GM15510 (cell line): ENCODE results near the gene ANKIB1.

Source experiments
- POLR2A ChIP-seq: IDR thresholded peaks from 3 replicates; pipeline ENCODE4 v1.6.1; 2011; ENCODE audit warnings: borderline replicate concordance; ENCODE audit not compliant: insufficient read length; ENCODE audit errors: extremely low read depth

ANKIB1 gene

DNA sequence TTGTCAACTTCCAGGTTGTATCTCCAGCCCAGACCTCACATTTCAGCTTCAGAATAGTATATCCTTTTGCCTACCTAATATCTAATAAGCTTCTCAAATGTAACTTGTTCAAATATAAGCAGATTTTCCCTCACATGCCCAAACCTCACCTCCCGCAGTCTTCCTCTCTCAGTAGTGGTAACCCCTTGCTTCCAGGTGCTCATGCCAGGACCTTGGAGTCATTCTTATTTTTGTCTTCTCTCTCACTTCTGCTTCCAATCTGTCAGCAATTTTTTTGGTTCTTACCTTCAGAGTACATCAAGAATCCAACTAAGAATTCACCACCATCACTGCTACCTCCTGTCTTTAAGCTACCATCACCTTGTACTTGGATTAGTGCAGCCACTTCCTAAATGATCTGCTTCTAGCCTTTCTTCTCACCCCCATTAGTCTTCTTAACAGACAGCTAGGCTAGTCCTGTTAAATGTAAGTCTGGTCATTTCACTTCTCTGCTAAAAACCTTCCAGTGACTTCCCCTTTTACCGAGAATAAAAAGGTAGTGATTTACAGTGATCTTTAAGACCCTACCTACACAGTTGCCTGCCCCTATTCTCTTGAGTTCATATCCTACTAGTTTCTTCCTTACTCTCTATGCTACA is 14.0 kb downstream of the ANKIB1 start:
- TF ChIP-seq POLR2A, result no peak

DNA sequence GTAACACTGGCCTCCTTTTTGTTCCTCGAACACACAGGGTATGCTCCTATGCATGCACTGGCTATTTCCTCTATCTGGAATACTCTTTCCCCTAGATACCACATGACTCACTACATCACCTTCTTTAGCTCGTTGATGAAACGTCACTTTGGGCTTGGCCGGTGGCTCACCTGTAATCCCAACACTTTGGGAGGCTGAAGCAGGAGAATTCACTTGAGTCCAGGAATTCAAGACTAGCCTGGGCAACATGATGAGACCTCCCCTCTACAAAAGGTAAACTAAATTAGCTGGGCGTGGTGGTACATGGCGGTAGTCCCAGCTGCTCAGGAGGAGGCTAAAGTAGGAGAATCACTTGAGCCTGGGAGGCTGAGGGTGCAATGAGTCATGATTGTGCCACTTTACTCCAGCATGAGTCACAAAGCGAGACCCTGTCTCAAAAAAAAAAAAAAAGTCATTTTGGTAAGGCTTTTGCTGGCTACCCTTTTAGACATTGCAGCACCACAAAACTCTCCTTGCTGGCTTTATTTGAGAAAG is 14.5 kb downstream of the ANKIB1 start:
- no peak for TF ChIP-seq POLR2A

DNA sequence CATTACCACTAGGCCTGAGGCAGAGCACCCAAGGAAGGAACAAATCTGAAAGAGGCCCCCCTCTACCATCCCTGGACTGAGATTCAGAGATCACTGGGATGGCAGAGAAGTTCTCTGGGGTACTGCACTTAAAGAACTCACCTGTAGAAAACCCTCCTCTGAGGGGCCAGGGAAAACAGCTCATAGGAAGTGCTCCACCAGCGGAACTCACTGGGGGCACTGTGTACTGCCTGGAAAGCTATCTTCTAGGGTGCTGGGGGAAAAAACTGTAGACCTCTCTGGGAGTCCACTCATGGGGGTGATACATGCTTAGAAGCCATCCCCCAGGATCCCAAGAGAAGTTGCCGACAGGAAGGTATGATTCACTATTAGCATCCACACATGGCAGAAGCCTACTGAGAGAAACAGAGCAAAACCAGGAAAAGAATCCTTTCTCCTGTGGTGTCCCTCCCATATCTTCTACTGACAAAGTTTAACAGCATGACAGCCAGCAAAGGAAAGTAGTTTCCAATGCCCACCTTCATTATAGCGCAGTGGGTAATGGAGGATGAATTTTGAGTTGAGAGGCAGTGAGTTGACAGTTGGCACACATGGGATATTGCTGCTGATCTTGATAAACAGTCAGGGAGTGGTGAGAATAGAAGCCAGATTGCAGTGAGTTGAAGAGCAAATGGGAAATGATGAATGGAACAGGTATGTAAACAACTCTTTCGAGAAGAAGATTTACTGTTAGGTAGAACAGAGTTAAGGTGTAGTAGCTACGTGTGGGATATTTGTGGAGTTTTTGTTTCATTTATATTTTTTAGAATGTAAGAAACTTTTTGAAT is 20.9 kb downstream of the ANKIB1 start:
- no peak for TF ChIP-seq POLR2A

DNA sequence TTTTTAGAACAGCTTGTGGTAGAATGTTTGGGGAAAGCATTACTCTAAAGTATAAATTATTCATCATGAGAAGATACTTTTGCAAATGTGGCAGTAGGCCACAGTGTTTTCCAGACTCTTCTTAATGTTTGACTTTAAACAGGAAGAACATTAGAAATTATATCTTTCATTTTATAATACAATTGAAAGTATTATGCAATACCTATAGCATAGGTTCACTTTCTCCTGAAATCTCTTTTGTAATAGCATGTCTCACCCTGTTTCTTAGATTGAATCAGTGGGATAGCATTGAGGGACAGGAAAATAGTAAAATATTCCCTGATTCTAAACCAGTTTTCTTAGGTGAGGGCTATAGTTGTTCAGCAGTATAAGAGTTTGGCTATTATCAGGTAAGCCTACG is 23.1 kb downstream of the ANKIB1 start:
- no peak for TF ChIP-seq POLR2A

DNA sequence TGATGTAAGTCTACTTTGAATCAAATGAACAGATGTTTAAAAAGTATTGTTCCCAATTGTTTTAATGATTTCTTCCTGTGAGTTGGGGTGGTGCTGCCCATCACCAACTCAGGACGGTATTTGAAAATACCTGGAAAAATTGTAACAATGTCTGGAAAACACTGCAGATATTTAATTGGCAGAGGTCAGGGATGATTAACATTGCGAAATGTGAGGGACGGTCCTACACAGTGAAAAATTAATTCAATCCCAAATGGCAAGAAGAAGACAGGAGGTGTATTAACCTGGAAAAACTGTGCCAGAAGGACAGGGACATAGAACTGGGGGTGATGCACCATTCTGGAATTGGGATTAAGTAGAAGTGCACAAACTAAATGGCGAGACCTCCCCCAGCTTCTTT is 29.6 kb downstream of the ANKIB1 start:
- TF ChIP-seq POLR2A, result no peak

DNA sequence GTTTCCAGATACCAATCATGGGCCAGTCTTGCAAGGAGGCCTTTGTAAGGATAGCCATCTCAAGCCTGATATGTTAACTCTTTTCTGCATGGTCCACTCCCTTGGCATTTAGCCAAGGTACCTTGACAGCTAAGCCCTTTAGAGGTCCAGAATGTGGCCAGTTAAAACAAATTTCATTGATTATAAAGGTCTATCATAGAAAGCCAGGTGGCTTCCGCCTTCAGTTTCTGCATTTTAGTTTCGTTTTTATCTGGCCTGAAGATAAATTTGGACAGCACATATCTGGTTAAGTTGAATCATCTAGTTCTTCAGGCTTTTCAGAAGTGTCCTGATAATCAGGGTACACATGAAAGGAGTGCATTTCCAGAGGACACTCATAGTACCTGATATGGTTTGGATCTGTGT is 30.7 kb downstream of the ANKIB1 start:
- no peak for TF ChIP-seq POLR2A

DNA sequence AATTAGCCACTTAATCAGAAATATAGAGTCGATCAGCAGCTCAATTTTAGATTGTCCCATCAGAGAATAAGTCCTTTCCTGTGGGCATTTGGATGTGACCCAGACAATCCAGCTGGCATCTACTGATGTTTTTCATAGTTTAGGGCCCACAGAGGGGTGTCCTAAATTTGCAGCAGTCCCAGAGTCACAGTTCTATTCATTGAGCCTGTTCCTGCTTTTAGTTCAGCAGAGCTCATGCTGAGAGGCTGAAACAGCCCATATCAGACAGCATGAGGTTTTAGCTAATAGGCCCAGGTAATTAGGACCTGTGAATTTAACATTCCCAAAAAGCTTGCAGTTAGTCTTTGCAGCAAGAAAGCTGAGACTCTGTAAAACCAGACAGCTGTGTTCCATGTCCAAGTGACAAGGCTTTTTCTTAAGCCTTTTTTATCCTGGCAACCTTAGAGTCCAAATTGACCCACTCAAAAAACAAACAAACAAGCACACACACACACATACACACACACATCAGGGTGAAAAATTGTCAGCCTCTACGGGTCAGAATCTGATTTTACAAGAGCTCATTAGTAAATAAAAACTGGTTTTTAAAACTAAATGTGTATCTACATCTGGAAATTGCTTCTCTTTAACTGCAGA is 33.7 kb downstream of the ANKIB1 start:
- no peak for TF ChIP-seq POLR2A

DNA sequence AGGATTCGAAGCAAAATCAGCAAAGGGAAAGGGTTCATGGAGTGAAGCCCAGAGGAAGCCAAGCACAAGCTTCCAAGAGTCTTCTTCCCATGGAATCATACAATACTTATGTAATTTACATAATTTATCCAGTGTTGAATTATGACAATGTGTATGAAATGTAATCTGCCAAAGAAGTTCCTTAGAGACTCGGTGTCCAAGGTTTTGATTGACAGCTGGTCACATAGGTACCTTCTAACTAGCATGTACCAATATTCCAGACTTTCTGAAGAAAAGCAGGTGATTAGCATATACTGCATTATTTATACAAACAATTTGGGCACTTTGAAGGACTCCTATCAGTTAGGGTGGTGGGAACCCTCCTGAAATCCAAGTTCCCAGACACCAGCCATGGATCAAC is 35.3 kb downstream of the ANKIB1 start:
- no peak for TF ChIP-seq POLR2A

DNA sequence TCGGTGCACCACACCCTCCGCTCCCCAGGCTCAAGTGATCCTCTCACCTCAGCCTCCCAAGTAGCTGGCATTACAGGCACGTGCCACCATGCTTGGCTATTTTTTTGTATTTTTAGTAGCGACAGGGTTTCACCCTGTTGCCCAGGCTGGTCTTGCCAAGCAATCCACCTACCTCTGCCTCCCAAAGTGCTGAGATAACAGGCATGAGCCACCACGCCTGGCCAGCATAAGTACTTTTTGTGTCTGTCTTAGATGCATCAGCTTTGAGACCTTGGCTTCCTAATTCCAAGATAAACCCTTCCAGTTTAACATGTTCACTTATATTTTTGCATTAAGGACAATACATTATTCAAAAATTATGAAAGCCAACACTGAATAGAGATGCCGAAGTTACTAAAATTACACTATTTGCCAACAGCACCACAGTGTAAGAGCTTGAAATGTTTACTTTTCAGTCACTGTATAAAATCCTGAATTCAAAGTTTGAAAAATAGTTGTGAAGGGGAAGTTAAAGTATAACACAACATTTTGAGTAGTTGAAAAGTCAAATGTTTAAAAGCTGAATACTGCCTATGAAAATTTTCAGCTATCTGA is 36.5 kb downstream of the ANKIB1 start:
- no peak for TF ChIP-seq POLR2A

DNA sequence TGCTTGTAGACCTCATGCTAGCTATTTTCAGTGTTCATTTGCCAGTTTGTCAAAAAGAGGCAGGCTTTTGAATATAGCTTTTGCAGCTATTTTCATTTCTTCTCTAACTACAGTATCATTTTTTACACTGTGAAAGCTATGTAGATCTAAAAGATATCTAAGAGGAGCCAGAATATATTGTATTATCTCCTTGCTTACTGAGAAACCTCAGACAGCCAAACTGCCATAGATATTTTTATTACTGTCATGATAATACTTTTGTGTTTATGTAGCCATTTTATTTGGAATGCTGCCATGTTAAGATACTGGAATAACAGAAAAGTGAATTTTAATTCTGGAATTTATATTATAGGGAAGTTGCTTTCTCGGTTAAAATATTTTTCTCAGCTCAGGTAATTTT is 37.2 kb downstream of the ANKIB1 start:
- no peak for TF ChIP-seq POLR2A

DNA sequence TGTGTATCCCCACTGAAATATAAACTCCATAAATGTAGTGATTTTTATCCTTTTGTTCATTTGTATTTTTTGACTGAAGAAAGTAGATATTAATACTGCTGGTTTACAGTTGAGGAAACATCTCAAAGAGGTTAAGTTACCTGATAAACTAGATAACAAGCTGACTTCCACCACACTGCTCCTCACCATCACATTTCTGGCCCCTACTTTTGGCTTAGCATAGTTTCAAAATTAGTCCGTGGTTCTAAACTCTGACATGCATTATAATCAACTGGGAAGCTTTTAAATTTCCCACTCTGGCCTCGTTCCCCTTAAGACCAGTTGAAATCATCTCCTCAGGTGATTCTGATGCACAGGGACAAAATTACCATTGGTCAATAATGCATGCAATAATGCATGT is 43.5 kb downstream of the ANKIB1 start:
- TF ChIP-seq POLR2A, result no peak

DNA sequence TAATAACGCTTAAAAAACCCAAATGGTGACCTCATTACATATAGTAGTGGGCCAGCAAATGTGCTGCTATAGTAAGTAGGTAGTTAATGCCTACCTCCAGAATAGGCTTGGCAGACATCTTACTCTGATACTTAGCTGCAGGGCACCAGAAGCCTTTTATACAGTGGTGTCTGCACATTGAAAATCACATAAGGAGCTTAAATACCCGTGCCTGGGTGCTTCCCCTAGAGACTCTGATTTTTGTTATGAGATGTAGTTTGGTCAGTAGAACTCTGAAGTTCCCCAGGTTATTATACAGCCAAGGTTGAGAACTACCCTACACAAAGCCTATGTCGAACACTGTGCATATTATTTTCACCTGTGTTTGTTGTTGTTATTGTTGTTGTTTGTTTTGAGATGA is 47.2 kb downstream of the ANKIB1 start:
- TF ChIP-seq POLR2A, result no peak

DNA sequence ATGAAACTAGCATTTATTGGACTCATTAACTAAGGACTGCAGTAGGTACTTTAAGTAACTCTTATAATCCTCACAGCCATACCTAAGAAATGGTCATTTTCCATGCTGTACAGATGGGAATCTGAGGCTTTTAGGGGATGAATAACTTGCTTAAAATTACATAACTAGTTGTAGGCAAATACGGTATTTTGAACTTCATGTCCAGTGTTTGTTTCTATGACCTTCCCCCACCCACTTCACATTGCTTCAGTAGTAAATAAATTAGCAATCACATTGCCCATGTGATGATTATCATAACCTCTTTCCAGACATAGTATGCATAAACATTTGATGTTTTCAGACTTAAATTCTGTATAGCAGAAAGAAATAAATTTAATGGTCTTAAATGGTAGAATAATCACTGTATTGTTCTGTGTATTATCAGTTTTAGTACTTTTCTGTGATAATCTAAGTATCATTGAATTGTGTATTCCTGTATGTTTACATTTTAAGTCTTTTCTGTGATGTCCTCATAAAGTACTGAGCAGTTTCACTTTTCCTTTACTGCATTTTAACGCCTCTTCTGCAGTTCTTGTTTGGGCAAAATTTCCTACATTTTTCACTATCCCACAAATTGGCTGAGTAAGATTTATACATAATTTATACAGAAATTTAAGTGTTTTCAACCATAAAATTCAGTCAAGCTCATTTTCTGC is 48.3 kb downstream of the ANKIB1 start:
- TF ChIP-seq POLR2A, result no peak

DNA sequence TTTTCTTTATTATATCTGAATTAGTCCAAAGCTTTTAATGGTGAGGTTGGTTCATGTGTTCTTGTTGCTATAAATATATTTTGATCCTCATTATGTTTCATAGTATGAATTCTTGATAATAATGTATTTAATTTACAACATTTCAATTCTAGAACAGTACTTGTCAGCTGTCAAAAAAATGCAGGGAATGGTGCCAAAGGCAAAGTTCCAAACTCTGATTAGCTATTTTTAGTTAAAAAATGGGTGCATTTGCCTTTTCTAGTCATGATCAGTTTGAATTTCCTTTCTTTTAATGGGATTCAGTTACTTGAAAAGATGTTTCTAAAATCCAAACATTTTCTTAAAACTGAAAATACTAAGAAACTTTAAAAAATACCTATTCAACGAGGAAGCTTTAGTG is 49.6 kb downstream of the ANKIB1 start:
- no peak for TF ChIP-seq POLR2A

DNA sequence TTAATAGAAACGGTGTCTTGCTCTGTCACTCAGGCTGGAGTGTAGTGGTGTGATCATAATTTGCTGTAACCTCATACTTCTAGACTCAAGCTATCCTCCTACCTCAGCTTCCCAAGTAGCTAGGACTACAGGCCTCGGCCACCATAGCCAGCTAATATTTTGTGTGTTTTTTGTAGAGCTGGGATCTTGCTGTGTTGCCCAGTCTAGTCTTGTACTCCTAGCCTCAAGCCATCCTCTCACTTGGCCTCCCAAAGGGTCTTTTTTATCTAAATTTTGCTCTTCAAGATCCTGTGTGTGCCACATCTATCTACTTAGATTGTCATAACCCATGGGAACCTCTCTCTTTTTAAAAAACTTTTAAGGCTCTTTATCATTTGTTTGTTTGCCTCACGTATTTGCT is 50.5 kb downstream of the ANKIB1 start:
- no peak for TF ChIP-seq POLR2A

DNA sequence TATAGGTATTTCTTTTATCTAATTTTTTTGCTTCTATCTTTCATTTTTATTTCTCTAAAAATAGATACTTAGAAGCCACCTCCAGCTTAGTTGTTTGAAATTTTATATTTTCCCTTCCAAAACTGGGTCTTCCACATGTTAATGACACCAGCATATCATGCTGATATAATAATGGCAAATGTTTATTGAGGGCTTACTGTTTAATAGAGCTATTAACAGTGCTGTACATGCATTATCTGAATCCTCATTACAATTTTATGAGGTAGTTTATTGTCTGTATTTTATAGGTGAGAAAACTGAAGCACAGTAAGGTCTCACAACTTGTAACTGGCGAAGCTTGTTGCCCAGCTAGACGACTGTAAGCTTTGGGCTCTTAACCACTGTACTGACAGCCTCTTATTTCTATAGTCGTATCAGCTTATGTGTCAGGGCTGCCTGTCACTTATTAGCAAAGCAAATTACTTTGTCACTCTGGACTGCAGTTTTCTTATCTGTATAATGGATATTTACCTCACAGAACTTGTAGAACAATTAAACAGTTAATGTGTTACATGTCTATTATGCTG is 51.2 kb downstream of the ANKIB1 start:
- TF ChIP-seq POLR2A, result no peak
